ENCODE measurements around the gene NQO1.

- TF ChIP-seq, protein P1, sequence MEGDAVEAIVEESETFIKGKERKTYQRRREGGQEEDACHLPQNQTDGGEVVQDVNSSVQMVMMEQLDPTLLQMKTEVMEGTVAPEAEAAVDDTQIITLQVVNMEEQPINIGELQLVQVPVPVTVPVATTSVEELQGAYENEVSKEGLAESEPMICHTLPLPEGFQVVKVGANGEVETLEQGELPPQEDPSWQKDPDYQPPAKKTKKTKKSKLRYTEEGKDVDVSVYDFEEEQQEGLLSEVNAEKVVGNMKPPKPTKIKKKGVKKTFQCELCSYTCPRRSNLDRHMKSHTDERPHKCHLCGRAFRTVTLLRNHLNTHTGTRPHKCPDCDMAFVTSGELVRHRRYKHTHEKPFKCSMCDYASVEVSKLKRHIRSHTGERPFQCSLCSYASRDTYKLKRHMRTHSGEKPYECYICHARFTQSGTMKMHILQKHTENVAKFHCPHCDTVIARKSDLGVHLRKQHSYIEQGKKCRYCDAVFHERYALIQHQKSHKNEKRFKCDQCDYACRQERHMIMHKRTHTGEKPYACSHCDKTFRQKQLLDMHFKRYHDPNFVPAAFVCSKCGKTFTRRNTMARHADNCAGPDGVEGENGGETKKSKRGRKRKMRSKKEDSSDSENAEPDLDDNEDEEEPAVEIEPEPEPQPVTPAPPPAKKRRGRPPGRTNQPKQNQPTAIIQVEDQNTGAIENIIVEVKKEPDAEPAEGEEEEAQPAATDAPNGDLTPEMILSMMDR (IDR thresholded peaks at IDR 0.05) = no peak
- TF ChIP-seq EZH2 (IDR thresholded peaks at IDR 0.05; ENCODE audit: borderline replicate concordance, insufficient read depth, low read depth, low read length, poor library complexity, severe bottlenecking) = no peak
Measured at GRCh38 chr16:69744363-69745231, 18.2 kb upstream of the NQO1 start.
